Neural cell (in vitro differentiated cells): ENCODE measurements around the gene CHD2. TPM values are rescaled to one million over a fixed set of nuclear protein-coding genes. Genes with fewer than 3 reads are reported as not detected.

Experiments
- H2AFZ ChIP-seq: fragments of 200-600, 300-800 bp; sonication (generic), shearing (Covaris generic); 2 replicates; pipeline ENCODE4 v1.6.0; 2014; ENCODE audit warnings: low read depth, mild to moderate bottlenecking, antibody characterized with exemption, low read length, moderate library complexity
- H3F3A ChIP-seq: fragments of 200-600 bp; shearing (Covaris generic); 2 replicates; pipeline ENCODE4 v1.6.1; 2016; ENCODE audit warnings: mild to moderate bottlenecking, moderate library complexity, mixed read lengths, antibody characterized with exemption, low read length; ENCODE audit not compliant: insufficient read depth, poor library complexity, severe bottlenecking
- H3K27ac ChIP-seq: fragments of 200-600, 300-800 bp; sonication (generic), shearing (Covaris generic); 2 replicates; pipeline ENCODE4 v1.5.1; 2014; ENCODE audit warnings: mild to moderate bottlenecking, low read length, moderate library complexity
- H3K27me3 ChIP-seq: fragments of 300-800, 200-600 bp; sonication (generic), shearing (Covaris generic); 2 replicates; pipeline ENCODE4 v1.6.0; 2014; ENCODE audit warnings: mild to moderate bottlenecking, low read depth, low read length, moderate library complexity; ENCODE audit not compliant: insufficient read depth
- H3K36me3 ChIP-seq: fragments of 300-800, 200-600 bp; sonication (generic), shearing (Covaris generic); 2 replicates; pipeline ENCODE4 v1.5.1; 2014; ENCODE audit warnings: mild to moderate bottlenecking, antibody characterized with exemption, low read length, moderate library complexity; ENCODE audit not compliant: insufficient read depth
- H3K4me2 ChIP-seq: fragments of 300-800, 200-600 bp; sonication (generic), shearing (Covaris generic); 2 replicates; pipeline ENCODE4 v1.6.0; 2014; ENCODE audit warnings: mild to moderate bottlenecking, low read length
- H3K4me3 ChIP-seq: fragments of 300-800, 200-600 bp; sonication (generic), shearing (Covaris generic); 2 replicates; pipeline ENCODE4 v1.5.1; 2014; ENCODE audit warnings: mild to moderate bottlenecking, low read length, moderate library complexity
- H3K79me2 ChIP-seq: fragments of 200-600 bp; shearing (Covaris generic); replicated peaks from 2 replicates; pipeline ENCODE4 v1.6.0; 2014; ENCODE audit warnings: mild to moderate bottlenecking, low read length, moderate library complexity; ENCODE audit not compliant: insufficient read depth
- H3K9ac ChIP-seq: fragments of 300-800, 200-600 bp; sonication (generic), shearing (Covaris generic); 2 replicates; pipeline ENCODE4 v1.6.1; 2016; ENCODE audit warnings: mild to moderate bottlenecking, low read length, mixed read lengths
- H3K9me2 ChIP-seq: fragments of 200-600 bp; shearing (Covaris generic); 2 replicates; pipeline ENCODE4 v1.6.1; 2016; ENCODE audit warnings: mild to moderate bottlenecking, low read length, mixed read lengths; ENCODE audit not compliant: insufficient read depth
- H3K9me3 ChIP-seq: fragments of 200-600, 300-800 bp; sonication (generic), shearing (Covaris generic); 2 replicates; pipeline ENCODE4 v1.6.1; 2016; ENCODE audit warnings: mild to moderate bottlenecking, mixed run types, low read length, moderate library complexity, mixed read lengths
- H4K20me1 ChIP-seq: fragments of 200-600 bp; shearing (Covaris generic); 2 replicates; pipeline ENCODE4 v1.6.1; 2016; ENCODE audit warnings: mild to moderate bottlenecking, mixed run types; ENCODE audit not compliant: insufficient read depth
- CTCF ChIP-seq: fragments of 450-650 bp; IDR thresholded peaks from 2 replicates; pipeline ENCODE4 v1.5.1; 2014; ENCODE audit warnings: antibody characterized with exemption, mild to moderate bottlenecking, moderate library complexity; ENCODE audit not compliant: poor library complexity, severe bottlenecking
- EP300 ChIP-seq: fragments of 450-650 bp; conservative IDR thresholded peaks from 2 replicates; pipeline ENCODE4 v1.6.1; 2014; ENCODE audit warnings: antibody characterized with exemption, mild to moderate bottlenecking, moderate library complexity; ENCODE audit not compliant: poor library complexity, severe bottlenecking
- EZH2 ChIP-seq: fragments of 200-600, 300-800 bp; shearing (Covaris generic), sonication (generic); IDR thresholded peaks from 2 replicates; pipeline ENCODE4 v1.6.1; 2014; ENCODE audit warnings: antibody characterized with exemption, low read length, borderline replicate concordance, mild to moderate bottlenecking; ENCODE audit not compliant: insufficient read depth, poor library complexity, severe bottlenecking
- MXI1 ChIP-seq: fragments of 450-650 bp; conservative IDR thresholded peaks from 2 replicates; pipeline ENCODE4 v1.6.1; 2014; ENCODE audit warnings: antibody characterized with exemption, mild to moderate bottlenecking; ENCODE audit not compliant: poor library complexity, severe bottlenecking
- POLR2AphosphoS5 ChIP-seq: IDR thresholded peaks from 2 replicates; pipeline ENCODE4 v1.6.1; 2012
- RAD21 ChIP-seq: fragments of 450-650 bp; conservative IDR thresholded peaks from 2 replicates; pipeline ENCODE4 v1.6.1; 2014; ENCODE audit warnings: antibody characterized with exemption, mild to moderate bottlenecking, moderate library complexity
- REST ChIP-seq: IDR thresholded peaks from 2 replicates; pipeline ENCODE4 v1.6.1; 2012; ENCODE audit warnings: borderline replicate concordance
- SMC3 ChIP-seq: fragments of 450-650 bp; conservative IDR thresholded peaks from 2 replicates; pipeline ENCODE4 v1.6.1; 2014; ENCODE audit warnings: antibody characterized with exemption, mild to moderate bottlenecking, moderate library complexity; ENCODE audit not compliant: poor library complexity
- TAF1 ChIP-seq: IDR thresholded peaks from 2 replicates; pipeline ENCODE4 v1.6.1; 2012; ENCODE audit warnings: low read depth
- polyA plus RNA-seq: library from polyadenylated mRNA; depleted of rRNA; stranded (reverse); fragments of >200 nt; gene quantifications from 2 replicates; pipeline ENCODE4 v1.2.3, GENCODE V29; 2014

CHD2 gene
- polyA plus RNA-seq, 1 donor from 2014 or later = 113 TPM

- TF ChIP-seq RAD21 (no peak), SMC3 (no peak), MXI1 (no peak), POLR2AphosphoS5 (no peak), TAF1 (no peak), CTCF (no peak), EP300 (no peak), EZH2 (no peak), REST (no peak)
- Histone ChIP-seq H3K79me2 (peaks cover 78% of the 10 kb centered on the region), H3K9me3 (no peaks in the 10 kb centered on the region), H3K27me3 (no peaks in the 10 kb centered on the region), H3K4me3 (no peak overlapping the region), H2AFZ (no peak overlapping the region), H4K20me1 (no peaks in the 10 kb centered on the region), H3K36me3 (peaks cover 30% of the 10 kb centered on the region), H3K4me2 (no peak overlapping the region), H3F3A (no peaks in the 10 kb centered on the region), H3K9me2 (no peaks in the 10 kb centered on the region), H3K9ac (no peak overlapping the region), H3K27ac (no peak overlapping the region)
Observed at GRCh38 chr15:92924216-92924615, 24.1 kb downstream of the CHD2 start.

- H3F3A ChIP-seq = no peaks in the 10 kb centered on the region
- no peaks in the 10 kb centered on the region for H4K20me1 ChIP-seq
- TF ChIP-seq SMC3 (no peak), MXI1 (no peak)
Observed at GRCh38 chr15:92925454-92925853, 25.3 kb downstream of the CHD2 start.

GRCh38 chr15:92928225-92928750 is 28.2 kb downstream of the CHD2 start:
- H3K4me2 ChIP-seq = no peak overlapping the region
- no peak overlapping the region for H3K9ac ChIP-seq
- no peaks in the 10 kb centered on the region for H4K20me1 ChIP-seq
- no peak overlapping the region for H2AFZ ChIP-seq
- H3K4me3 ChIP-seq = no peak overlapping the region
- H3F3A ChIP-seq = no peaks in the 10 kb centered on the region
- no peaks in the 10 kb centered on the region for H3K9me3 ChIP-seq
- H3K27ac ChIP-seq = no peak overlapping the region
- no peaks in the 10 kb centered on the region for H3K9me2 ChIP-seq
- TF ChIP-seq EZH2 = no peak
- TF ChIP-seq EP300 = no peak
- no peak for TF ChIP-seq POLR2AphosphoS5
- no peak for TF ChIP-seq MXI1
- TF ChIP-seq SMC3 = no peak
- TF ChIP-seq RAD21 = no peak
- TF ChIP-seq TAF1 = no peak
- TF ChIP-seq CTCF = no peak
- no peak for TF ChIP-seq REST
- H3K79me2 ChIP-seq = peaks cover 41% of the 10 kb centered on the region
- H3K27me3 ChIP-seq = no peaks in the 10 kb centered on the region
- peaks cover 42% of the 10 kb centered on the region for H3K36me3 ChIP-seq

More at GRCh38 chr15:92925454-92925853, 25.3 kb downstream of the CHD2 start:
- Histone ChIP-seq H3K9me2 (no peaks in the 10 kb centered on the region), H3K79me2 (peaks cover 66% of the 10 kb centered on the region), H3K9me3 (no peaks in the 10 kb centered on the region), H3K4me2 (no peak overlapping the region), H2AFZ (no peak overlapping the region), H3K4me3 (no peak overlapping the region), H3K36me3 (peaks cover 30% of the 10 kb centered on the region), H3K27ac (no peak overlapping the region), H3K27me3 (no peaks in the 10 kb centered on the region), H3K9ac (no peak overlapping the region)
